Spleen (tissue), 11 donors: ENCODE results near the gene FOXK1. TPM values are rescaled to one million over a fixed set of nuclear protein-coding genes. Genes with fewer than 3 reads are reported as not detected.

ENCODE experiments used
- DNase-seq: peaks from one replicate; pipeline ENCODE4 v3.0.0-alpha.2; 2020
- H3K27ac ChIP-seq, 8 donors: fragments of 200-600 bp; sonication (generic) in 7 of 8; 1 replicate in 4 of 8; 2 replicates in 4 of 8; pipeline versions ENCODE4 v1.5.0 to v1.8.0; 2016 to 2021; ENCODE audit warnings: inconsistent platforms in 4 of 8, mild to moderate bottlenecking in 4 of 8, moderate library complexity in 1 of 8
- H3K27me3 ChIP-seq, 7 donors: fragments of 200-600 bp; sonication (generic) in 6 of 7; replicated peaks in 1 of 7; 1 replicate in 4 of 7; 2 replicates in 3 of 7; pipeline versions ENCODE4 v1.5.0 to v1.8.0; 2016 to 2021; ENCODE audit warnings: inconsistent platforms in 3 of 7, mild to moderate bottlenecking in 1 of 7
- H3K36me3 ChIP-seq, 6 donors: fragments of 200-600 bp; sonication (generic) in 5 of 6; 1 replicate in 4 of 6; 2 replicates in 2 of 6; pipeline versions ENCODE4 v1.5.0 to v1.8.0; 2016 to 2021; ENCODE audit warnings: inconsistent platforms in 2 of 6
- H3K4me1 ChIP-seq, 6 donors: fragments of 200-600 bp; sonication (generic) in 5 of 6; 1 replicate in 3 of 6; 2 replicates in 3 of 6; pipeline versions ENCODE4 v1.5.0 to v1.8.0; 2016 to 2021; ENCODE audit warnings: inconsistent platforms in 3 of 6
- H3K4me3 ChIP-seq, 8 donors: fragments of 200-600 bp; sonication (generic) in 7 of 8; 1 replicate in 4 of 8; 2 replicates in 4 of 8; pipeline versions ENCODE4 v1.5.0 to v1.8.0; 2016 to 2021; ENCODE audit warnings: inconsistent platforms in 4 of 8, mild to moderate bottlenecking in 4 of 8, moderate library complexity in 2 of 8
- H3K9me3 ChIP-seq, 8 donors: fragments of 200-600 bp; sonication (generic) in 7 of 8; 1 replicate in 4 of 8; 2 replicates in 4 of 8; pipeline versions ENCODE4 v1.5.0 to v1.8.0; 2016 to 2021; ENCODE audit warnings: inconsistent platforms in 4 of 8
- CTCF ChIP-seq, 11 experiments: fragments of 200-600 bp in 7 of 11; fragments of 450-650 bp in 4 of 11; sonication (generic) in 4 of 11; IDR thresholded peaks in 8 of 11; conservative IDR thresholded peaks in 3 of 11; 1 replicate in 7 of 11; 2 replicates in 4 of 11; pipeline versions ENCODE4 v1.4.0 to v1.8.0; 2016 to 2021; ENCODE audit warnings: antibody characterized with exemption in 11 of 11, inconsistent platforms in 4 of 11, mild to moderate bottlenecking in 1 of 11
- POLR2A ChIP-seq, 3 donors: fragments of 450-650 bp; IDR thresholded peaks; one replicate each; pipeline ENCODE4 v1.5.1; 2017; ENCODE audit warnings: antibody characterized with exemption in 3 of 3, mild to moderate bottlenecking in 1 of 3
- POLR2AphosphoS5 ChIP-seq, 3 donors: sonication (generic); formaldehyde crosslinking; IDR thresholded peaks; one replicate each; pipeline ENCODE4 v1.5.1; 2017; ENCODE audit warnings: antibody characterized with exemption in 3 of 3
- WGBS, 5 donors: extraction: QIAGEN DNeasy Blood & Tissue Kit in 3 of 5; methylation state at CpG; one replicate each; pipeline versions ENCODE4 v1.1.5 to v1.1.7; 2013 to 2018; 5-methylcytosine and 5-hydroxymethylcytosine counted together
- intact Hi-C: fragments of 100-400 bp; cut with DNase I; formaldehyde crosslinking; loops from one replicate; pipeline ENCODE4 v1.15.0; 2023; ENCODE audit warnings: low total_unique reads
- polyA plus RNA-seq, 3 donors: library from polyadenylated mRNA; stranded (reverse); fragments of 200-250 nt; gene quantifications; one replicate each; pipeline ENCODE4 v1.2.1, GENCODE V29; 2013
- total RNA-seq, 7 donors: library from RNA; depleted of rRNA in 3 of 7; stranded (reverse); fragments of >200 nt in 3 of 7; fragmentation: NEBNext Ultra II Directional in 4 of 7; extraction: Animal tissue kit (Norgen Biotek cat#: 25700) in 4 of 7; gene quantifications; one replicate each; pipeline versions ENCODE4 v1.1.0 to v1.2.1, GENCODE V29; 2016 to 2021
- donor health status: healthy with polysubstance abuse.
- donor health status: DM: no; HTN: no; CAD: no; lungs with moderate emphysema.
- donor health status: DM: no; HTN: no; CAD: no.
- donor health status: Bipolar disorder and iron deficiency.
- donor health status: healthy.
- donor health status: DM: no; HTN: no; CAD: no.
- donor health status: DM: yes; HTN: yes; CAD: no.

Gene FOXK1
- total and polyA plus RNA-seq, 10 donors: 2.6 to 46.0 (median 34.8) TPM

- no peak overlapping the region for H3K4me3 ChIP-seq
- WGBS, 5 donors: 90 to 94% (median 92%) methylated on average over 25 to 30 of the region's 30 CpGs
- no peaks in the 10 kb centered on the region for H3K27me3 ChIP-seq
- H3K9me3 ChIP-seq: no peaks in the 10 kb centered on the region
- peaks cover 9 to 94% (median 47%) of the 10 kb centered on the region in 6 donors for H3K4me1 ChIP-seq
- H3K36me3 ChIP-seq: peaks cover 0 to 55% (median 13%) of the 10 kb centered on the region in 6 donors
- no peak overlapping the region for H3K27ac ChIP-seq
- TF ChIP-seq POLR2A (IDR thresholded peaks at IDR 0.05) (no peak), POLR2AphosphoS5 (IDR thresholded peaks at IDR 0.05) (no peak), CTCF (IDR thresholded peaks at IDR 0.05 in 8 of 11, conservative IDR thresholded peaks at IDR 0.05 in 3 of 11) (no peak)
- intact Hi-C loops: no loop called here
- DNase-seq: no peak
Measured at GRCh38 chr7:4722960-4723630, 41.0 kb downstream of the FOXK1 start.

- Histone ChIP-seq H3K27me3 (no peaks in the 10 kb centered on the region), H3K4me1 (peaks cover 9 to 98% (median 48%) of the 10 kb centered on the region in 6 donors), H3K27ac (peak overlapping the region; percentile 83 to 95 (median 93)), H3K36me3 (peaks cover 0 to 57% (median 11%) of the 10 kb centered on the region in 6 donors), H3K4me3 (peak overlapping the region; percentile 38 to 74 (median 46)), H3K9me3 (no peaks in the 10 kb centered on the region)
- WGBS, 5 donors: 13 to 40% (median 30%) methylated on average over 1 to 6 of the region's 6 CpGs
- TF ChIP-seq CTCF (IDR thresholded peaks at IDR 0.05 in 8 of 11, conservative IDR thresholded peaks at IDR 0.05 in 3 of 11) (no peak), POLR2AphosphoS5 (IDR thresholded peaks at IDR 0.05) (no peak), POLR2A (IDR thresholded peaks at IDR 0.05) (no peak)
- intact Hi-C loops: no loop called here
- DNase-seq: no peak
Measured at GRCh38 chr7:4724648-4725013, 42.5 kb downstream of the FOXK1 start.

GRCh38 chr7:4725014-4725849 lies 43.1 kb downstream of the FOXK1 start:
- H3K4me1 ChIP-seq: peaks cover 9 to 98% (median 50%) of the 10 kb centered on the region in 6 donors
- H3K36me3 ChIP-seq: peaks cover 0 to 60% (median 11%) of the 10 kb centered on the region in 6 donors
- no peaks in the 10 kb centered on the region for H3K27me3 ChIP-seq
- H3K27ac ChIP-seq: peak overlapping the region; percentile 83 to 95 (median 93)
- peak overlapping the region; percentile 38 to 74 (median 46) for H3K4me3 ChIP-seq
- TF ChIP-seq POLR2AphosphoS5 (IDR thresholded peaks at IDR 0.05) (peak; percentile 41 to 85 (median 83)), POLR2A (IDR thresholded peaks at IDR 0.05) (peak in 1 of 3 donors; percentile 11), CTCF (IDR thresholded peaks at IDR 0.05 in 8 of 11, conservative IDR thresholded peaks at IDR 0.05 in 3 of 11) (peak in 2 of 11 experiments; percentile 4 to 22)
- intact Hi-C loops: no loop called here
- peak; percentile 92 for DNase-seq
- WGBS, 5 donors: 8 to 35% (median 10%) methylated on average over 39 to 48 of the region's 48 CpGs
- no peaks in the 10 kb centered on the region for H3K9me3 ChIP-seq
